HL-60 (cell line): Measurements from ENCODE around the gene ATXN7L2.

Experiments
- GABPA ChIP-seq: IDR thresholded peaks from 2 replicates; pipeline ENCODE4 v1.6.1; 2012; ENCODE audit warnings: low read depth
- POLR2AphosphoS5 ChIP-seq: IDR thresholded peaks from 2 replicates; pipeline ENCODE4 v1.6.1; 2012; ENCODE audit warnings: low read depth
- TF ChIP-seq, protein P1 (sequence below): IDR thresholded peaks from one replicate; pipeline ENCODE4 v1.5.1; 2011; ENCODE audit warnings: low read length, control low read depth, inconsistent platforms; ENCODE audit not compliant: insufficient read depth

DNA sequence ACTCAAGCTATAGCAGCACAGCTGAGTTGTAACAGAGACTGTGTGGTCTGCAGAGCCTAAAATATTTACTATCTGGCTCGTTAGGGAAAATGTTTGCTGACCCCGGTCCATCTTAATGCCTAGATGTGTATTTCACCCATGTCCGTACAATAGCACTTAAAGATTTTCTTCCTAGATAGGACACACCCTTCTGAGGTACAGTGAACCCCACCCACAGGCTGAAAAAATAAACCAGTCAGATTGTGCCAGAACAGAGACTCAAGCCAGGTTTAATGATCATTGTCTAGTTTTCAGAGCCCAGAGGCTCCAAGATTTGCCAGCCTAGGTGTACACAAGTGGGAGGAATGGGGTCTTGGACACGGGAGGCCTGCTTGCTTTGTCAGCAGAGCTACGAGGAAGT lies 20.2 kb downstream of the ATXN7L2 start:
- TF ChIP-seq, protein P1, sequence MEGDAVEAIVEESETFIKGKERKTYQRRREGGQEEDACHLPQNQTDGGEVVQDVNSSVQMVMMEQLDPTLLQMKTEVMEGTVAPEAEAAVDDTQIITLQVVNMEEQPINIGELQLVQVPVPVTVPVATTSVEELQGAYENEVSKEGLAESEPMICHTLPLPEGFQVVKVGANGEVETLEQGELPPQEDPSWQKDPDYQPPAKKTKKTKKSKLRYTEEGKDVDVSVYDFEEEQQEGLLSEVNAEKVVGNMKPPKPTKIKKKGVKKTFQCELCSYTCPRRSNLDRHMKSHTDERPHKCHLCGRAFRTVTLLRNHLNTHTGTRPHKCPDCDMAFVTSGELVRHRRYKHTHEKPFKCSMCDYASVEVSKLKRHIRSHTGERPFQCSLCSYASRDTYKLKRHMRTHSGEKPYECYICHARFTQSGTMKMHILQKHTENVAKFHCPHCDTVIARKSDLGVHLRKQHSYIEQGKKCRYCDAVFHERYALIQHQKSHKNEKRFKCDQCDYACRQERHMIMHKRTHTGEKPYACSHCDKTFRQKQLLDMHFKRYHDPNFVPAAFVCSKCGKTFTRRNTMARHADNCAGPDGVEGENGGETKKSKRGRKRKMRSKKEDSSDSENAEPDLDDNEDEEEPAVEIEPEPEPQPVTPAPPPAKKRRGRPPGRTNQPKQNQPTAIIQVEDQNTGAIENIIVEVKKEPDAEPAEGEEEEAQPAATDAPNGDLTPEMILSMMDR, result no peak
- TF ChIP-seq GABPA (no peak), POLR2AphosphoS5 (no peak)
